ENCODE results near the gene SLC39A1. TPM values are rescaled to one million over a fixed set of nuclear protein-coding genes. Genes with fewer than 3 reads are reported as not detected.

The SLC39A1 gene
- total and polyA plus RNA-seq, 2 of the 4 experiments (the other 2 are of a cell fraction) = 89.1 to 97.7 TPM

DNA sequence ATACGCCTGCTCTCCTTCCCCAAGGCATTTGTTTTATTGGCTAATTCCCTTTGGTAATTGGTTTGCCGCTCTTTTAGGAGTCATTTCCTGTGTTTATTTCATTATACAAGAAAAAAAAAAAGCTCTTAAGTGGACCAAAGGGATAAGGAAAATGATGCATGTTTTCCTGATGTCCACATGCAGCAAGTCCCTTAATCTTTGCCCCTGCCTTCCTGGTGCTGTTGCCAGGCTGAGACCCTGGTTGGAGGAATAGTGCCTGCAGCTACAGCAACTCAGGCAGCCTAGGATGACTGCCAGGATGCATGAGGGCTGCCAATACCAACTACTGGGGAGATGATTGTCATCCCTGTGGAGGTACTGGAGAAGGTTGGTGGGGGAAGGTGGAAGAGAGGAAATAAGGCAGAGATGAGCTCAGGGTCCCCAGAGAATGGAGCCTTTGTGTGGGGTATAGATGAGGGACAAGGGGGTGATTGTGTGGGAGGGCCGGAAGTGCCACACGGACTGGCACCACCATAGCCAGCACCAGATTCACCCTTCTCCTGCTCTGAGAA lies 34.5 kb downstream of the SLC39A1 start:
- H2BK5ac ChIP-seq (ENCODE audit: low read depth, low read length, poor library complexity, severe bottlenecking) = no peak overlapping the region
- no TSS peak for BruUV-seq (replicated peaks)
- intact Hi-C loops (cut with micrococcal nuclease) = loop anchor here (10.0 kb wide), 1 partner anchor 134 kb away; no protein-coding TSS in a partner anchor
- H2AK5ac ChIP-seq (ENCODE audit: low read depth, low read length) = peak overlapping the region; percentile 80
- H3K14ac ChIP-seq (replicated peaks; ENCODE audit: low read depth, low read length) = peak overlapping the region; percentile 72; the same call in 1 of the 2 replicates
- H2BK15ac ChIP-seq (ENCODE audit: low read depth, low read length) = peak overlapping the region; percentile 60; the same call in 1 of the 3 replicates
- H4K5ac ChIP-seq (ENCODE audit: low read depth, low read length) = no peak overlapping the region
- WGBS, 2 experiments (ENCODE audit: extremely low coverage in 2 of 2, insufficient read length in 1 of 2) = no CpG with 5 or more reads among the region's 4 CpGs
- DNase-seq (peak; percentile 59), ATAC-seq (ENCODE audit: low read depth) (peak; percentile 32)
- H3K27me3 ChIP-seq (ENCODE audit: control insufficient read depth, insufficient read depth, low read length) = no peaks in the 10 kb centered on the region
- H3K79me1 ChIP-seq (ENCODE audit: low read depth in 1 of 2, low read length in 2 of 2) = peaks cover 0 to 11% of the 10 kb centered on the region in 2 experiments; a peak in 2 of 4 replicates
- in situ Hi-C loops (cut with MboI; ENCODE audit: low sequenced_read_pairs) = no loop called here
- no peak overlapping the region for H3K18ac ChIP-seq (ENCODE audit: low read depth, low read length)
- H2BK20ac ChIP-seq (ENCODE audit: low read depth, low read length) = no peak overlapping the region
- H3K4me3 ChIP-seq (ENCODE audit: insufficient read depth, low read depth, low read length) = no peak overlapping the region
- peak overlapping the region; percentile 58 for H3K4ac ChIP-seq (ENCODE audit: low read depth, low read length)
- ChIA-PET CTCF (interaction anchor here (0.6 kb wide), 2 partner anchors 10 to 577 kb away, joined by 3 read pairs; no protein-coding TSS in a partner anchor), POLR2A (ENCODE audit: unreplicated experiment) (interaction anchor here (0.6 kb wide), 1 partner anchor 518 kb away, joined by 3 read pairs; no protein-coding TSS in a partner anchor)
- TF ChIP-seq RCOR1 (IDR thresholded peaks at IDR 0.05; ENCODE audit: insufficient replicate concordance, low read length) (no peak), MXI1 (IDR thresholded peaks at IDR 0.05; ENCODE audit: borderline replicate concordance, low read depth, low read length) (no peak), FOS (IDR thresholded peaks at IDR 0.05; ENCODE audit: low read depth, low read length) (no peak), MAZ (IDR thresholded peaks at IDR 0.05; ENCODE audit: borderline replicate concordance, low read depth, low read length) (no peak), POLR2A (IDR thresholded peaks at IDR 0.05; ENCODE audit: low read depth, low read length) (no peak), SMC3 (IDR thresholded peaks at IDR 0.05; ENCODE audit: low read depth, low read length) (no peak), CHD1 (IDR thresholded peaks at IDR 0.05; ENCODE audit: low read depth, low read length) (no peak), BHLHE40 (IDR thresholded peaks at IDR 0.05; ENCODE audit: low read depth, low read length) (no peak)
- TF ChIP-seq, protein P1, sequence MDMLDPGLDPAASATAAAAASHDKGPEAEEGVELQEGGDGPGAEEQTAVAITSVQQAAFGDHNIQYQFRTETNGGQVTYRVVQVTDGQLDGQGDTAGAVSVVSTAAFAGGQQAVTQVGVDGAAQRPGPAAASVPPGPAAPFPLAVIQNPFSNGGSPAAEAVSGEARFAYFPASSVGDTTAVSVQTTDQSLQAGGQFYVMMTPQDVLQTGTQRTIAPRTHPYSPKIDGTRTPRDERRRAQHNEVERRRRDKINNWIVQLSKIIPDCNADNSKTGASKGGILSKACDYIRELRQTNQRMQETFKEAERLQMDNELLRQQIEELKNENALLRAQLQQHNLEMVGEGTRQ (IDR thresholded peaks at IDR 0.05; ENCODE audit: low read depth, low read length) = no peak
- TF ChIP-seq, protein P2, sequence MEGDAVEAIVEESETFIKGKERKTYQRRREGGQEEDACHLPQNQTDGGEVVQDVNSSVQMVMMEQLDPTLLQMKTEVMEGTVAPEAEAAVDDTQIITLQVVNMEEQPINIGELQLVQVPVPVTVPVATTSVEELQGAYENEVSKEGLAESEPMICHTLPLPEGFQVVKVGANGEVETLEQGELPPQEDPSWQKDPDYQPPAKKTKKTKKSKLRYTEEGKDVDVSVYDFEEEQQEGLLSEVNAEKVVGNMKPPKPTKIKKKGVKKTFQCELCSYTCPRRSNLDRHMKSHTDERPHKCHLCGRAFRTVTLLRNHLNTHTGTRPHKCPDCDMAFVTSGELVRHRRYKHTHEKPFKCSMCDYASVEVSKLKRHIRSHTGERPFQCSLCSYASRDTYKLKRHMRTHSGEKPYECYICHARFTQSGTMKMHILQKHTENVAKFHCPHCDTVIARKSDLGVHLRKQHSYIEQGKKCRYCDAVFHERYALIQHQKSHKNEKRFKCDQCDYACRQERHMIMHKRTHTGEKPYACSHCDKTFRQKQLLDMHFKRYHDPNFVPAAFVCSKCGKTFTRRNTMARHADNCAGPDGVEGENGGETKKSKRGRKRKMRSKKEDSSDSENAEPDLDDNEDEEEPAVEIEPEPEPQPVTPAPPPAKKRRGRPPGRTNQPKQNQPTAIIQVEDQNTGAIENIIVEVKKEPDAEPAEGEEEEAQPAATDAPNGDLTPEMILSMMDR (conservative IDR thresholded peaks at IDR 0.05; ENCODE audit: low read depth, low read length) = no peak
- TF ChIP-seq, protein P3, sequence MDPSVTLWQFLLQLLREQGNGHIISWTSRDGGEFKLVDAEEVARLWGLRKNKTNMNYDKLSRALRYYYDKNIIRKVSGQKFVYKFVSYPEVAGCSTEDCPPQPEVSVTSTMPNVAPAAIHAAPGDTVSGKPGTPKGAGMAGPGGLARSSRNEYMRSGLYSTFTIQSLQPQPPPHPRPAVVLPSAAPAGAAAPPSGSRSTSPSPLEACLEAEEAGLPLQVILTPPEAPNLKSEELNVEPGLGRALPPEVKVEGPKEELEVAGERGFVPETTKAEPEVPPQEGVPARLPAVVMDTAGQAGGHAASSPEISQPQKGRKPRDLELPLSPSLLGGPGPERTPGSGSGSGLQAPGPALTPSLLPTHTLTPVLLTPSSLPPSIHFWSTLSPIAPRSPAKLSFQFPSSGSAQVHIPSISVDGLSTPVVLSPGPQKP (IDR thresholded peaks at IDR 0.05; ENCODE audit: borderline replicate concordance, low read depth, low read length) = no peak
- H3K9ac ChIP-seq (ENCODE audit: low read depth, low read length) = no peak overlapping the region
- peak overlapping the region; percentile 57 to 60; a peak in 2 of 4 replicates for H4K8ac ChIP-seq (ENCODE audit: low read depth in 2 of 2, low read length in 2 of 2)
- H3K56ac ChIP-seq (ENCODE audit: extremely low read depth, insufficient read depth, low read length) = no peak overlapping the region; the same call in 1 of the 2 replicates
- peak overlapping the region; percentile 56 for H2BK120ac ChIP-seq (ENCODE audit: low read depth, low read length)
- H3K36me3 ChIP-seq (ENCODE audit: control insufficient read depth, insufficient read depth, low read length) = peaks cover 28% of the 10 kb centered on the region
- H3K9me1 ChIP-seq (ENCODE audit: insufficient read depth, low read length) = peaks cover 6% of the 10 kb centered on the region
- H3K4me2 ChIP-seq (ENCODE audit: low read depth, low read length) = no peak overlapping the region
- no peak overlapping the region for H4K91ac ChIP-seq (ENCODE audit: insufficient read depth, low read depth, low read length)
- dilution Hi-C loops (cut with HindIII; ENCODE audit: low sequenced_read_pairs, unreplicated experiment) = no loop called here
- peak overlapping the region; percentile 45 for H2AK9ac ChIP-seq (replicated peaks; ENCODE audit: low read depth, low read length, poor library complexity)
- H3K23ac ChIP-seq (ENCODE audit: low read depth, low read length) = peak overlapping the region; percentile 85
- peak overlapping the region; percentile 75 for H2AFZ ChIP-seq (replicated peaks; ENCODE audit: low read length, poor library complexity)
- no peaks in the 10 kb centered on the region for H3K9me3 ChIP-seq (ENCODE audit: control insufficient read depth, insufficient read depth, low read length)
- peak overlapping the region; percentile 14; the same call in 1 of the 2 replicates for H3K27ac ChIP-seq (ENCODE audit: insufficient read depth, low read length)
- H3K4me1 ChIP-seq (ENCODE audit: control insufficient read depth, insufficient read depth, low read length) = peaks cover 9% of the 10 kb centered on the region
- H4K20me1 ChIP-seq (ENCODE audit: insufficient read depth, low read length) = peaks cover 6% of the 10 kb centered on the region; the same call in 1 of the 2 replicates
